ENCODE results near the gene CDH10. TPM values are rescaled to one million over a fixed set of nuclear protein-coding genes. Genes with fewer than 3 reads are reported as not detected.

CDH10 gene
- total and polyA plus RNA-seq, 9 of the 15 experiments (the other 6 are each of a cell fraction or from before 2014, with no cell fraction given), result not detected

DNA sequence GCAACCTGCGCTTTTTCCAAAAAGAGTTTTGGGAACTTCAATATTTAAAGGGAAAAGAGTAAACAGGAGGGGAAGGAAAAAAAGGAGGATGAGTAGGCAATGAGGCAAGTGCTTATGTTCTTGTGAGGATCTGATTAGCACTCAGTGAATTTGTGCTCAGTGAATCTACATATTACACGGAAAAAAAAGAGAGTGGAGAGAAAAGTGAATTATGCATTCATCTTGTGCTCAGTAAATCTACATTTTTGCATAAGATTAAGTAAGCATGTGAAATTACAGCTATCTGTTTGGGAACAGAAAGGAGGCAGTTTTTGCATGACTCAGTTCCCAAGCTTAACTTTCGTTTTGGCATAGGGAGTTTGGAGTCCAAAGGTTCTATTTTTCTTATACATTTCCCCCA, 170.1 kb downstream of the CDH10 start:
- no peak overlapping the region for H3K4me3 ChIP-seq
- TF ChIP-seq CHD4 (IDR thresholded peaks at IDR 0.05; ENCODE audit: insufficient read depth, insufficient replicate concordance, low read depth, low read length, poor library complexity, severe bottlenecking), result no peak
- TF ChIP-seq RAD51 (IDR thresholded peaks at IDR 0.05; ENCODE audit: borderline replicate concordance, low read depth), result no peak
- no peak for TF ChIP-seq IRF2 (CRISPR knock-in tag; IDR thresholded peaks at IDR 0.05)
- no peak for TF ChIP-seq TCF7L2 (IDR thresholded peaks at IDR 0.05; ENCODE audit: low read depth, low read length)
- TF ChIP-seq C11orf30 (IDR thresholded peaks at IDR 0.05; ENCODE audit: low read depth), result no peak
- TF ChIP-seq FOXK2 (conservative IDR thresholded peaks at IDR 0.05 in 1 of 2, IDR thresholded peaks at IDR 0.05 in 1 of 2; ENCODE audit: low read depth in 2 of 2), result no peak
- TF ChIP-seq KLF6 (CRISPR knock-in tag; IDR thresholded peaks at IDR 0.05; ENCODE audit: borderline replicate concordance), result no peak
- TF ChIP-seq ZBTB5 (IDR thresholded peaks at IDR 0.05), result no peak
- no peak for TF ChIP-seq ZNF780A (CRISPR knock-in tag; IDR thresholded peaks at IDR 0.05)
- TF ChIP-seq EP400 (IDR thresholded peaks at IDR 0.05), result no peak
- TF ChIP-seq, protein P1, sequence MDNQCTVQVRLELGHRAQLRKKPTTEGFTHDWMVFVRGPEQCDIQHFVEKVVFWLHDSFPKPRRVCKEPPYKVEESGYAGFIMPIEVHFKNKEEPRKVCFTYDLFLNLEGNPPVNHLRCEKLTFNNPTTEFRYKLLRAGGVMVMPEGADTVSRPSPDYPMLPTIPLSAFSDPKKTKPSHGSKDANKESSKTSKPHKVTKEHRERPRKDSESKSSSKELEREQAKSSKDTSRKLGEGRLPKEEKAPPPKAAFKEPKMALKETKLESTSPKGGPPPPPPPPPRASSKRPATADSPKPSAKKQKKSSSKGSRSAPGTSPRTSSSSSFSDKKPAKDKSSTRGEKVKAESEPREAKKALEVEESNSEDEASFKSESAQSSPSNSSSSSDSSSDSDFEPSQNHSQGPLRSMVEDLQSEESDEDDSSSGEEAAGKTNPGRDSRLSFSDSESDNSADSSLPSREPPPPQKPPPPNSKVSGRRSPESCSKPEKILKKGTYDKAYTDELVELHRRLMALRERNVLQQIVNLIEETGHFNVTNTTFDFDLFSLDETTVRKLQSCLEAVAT (IDR thresholded peaks at IDR 0.05), result no peak
- TF ChIP-seq XRCC5 (IDR thresholded peaks at IDR 0.05; ENCODE audit: low read depth, low read length), result no peak
- TF ChIP-seq POLR3A (IDR thresholded peaks at IDR 0.05; ENCODE audit: borderline replicate concordance, extremely low read depth, insufficient read depth, insufficient read length), result no peak
- TF ChIP-seq BRD4 (IDR thresholded peaks at IDR 0.05), result no peak
- no peak for TF ChIP-seq TCF3 (CRISPR knock-in tag; IDR thresholded peaks at IDR 0.05)
- in situ Hi-C loops (cut with MboI), result no loop called here
- intact Hi-C loops (cut with micrococcal nuclease), result no loop called here
- H3K27ac ChIP-seq (ENCODE audit: extremely low read depth, low read depth, low read length), result no peak overlapping the region
- no peaks in the 10 kb centered on the region for H3K79me2 ChIP-seq (ENCODE audit: control insufficient read depth, insufficient read depth, low read length)
- FAIRE-seq, result no peak
- H3K27me3 ChIP-seq (ENCODE audit: control insufficient read depth in 2 of 2, insufficient read depth in 2 of 2, low read length in 2 of 2), result no peaks in the 10 kb centered on the region
- POLR2A ChIA-PET, result no interaction called here
- CTCF ChIA-PET (ENCODE audit: low intra/inter-chr PET ratio), result no interaction called here
- no peaks in the 10 kb centered on the region for H3K9me1 ChIP-seq (ENCODE audit: control insufficient read depth, insufficient read depth, low read length)
- no peak for DNase-seq (ENCODE audit: extremely low read depth in 1 of 4, low spot score in 3 of 4)
- no peaks in the 10 kb centered on the region for H3K4me1 ChIP-seq (replicated peaks in 1 of 2; ENCODE audit: control insufficient read depth in 2 of 2, insufficient read depth in 2 of 2, low read length in 2 of 2)
- H3K9me3 ChIP-seq (replicated peaks; ENCODE audit: control insufficient read depth, insufficient read depth, low read depth, low read length), result no peaks in the 10 kb centered on the region; the same call in 1 of the 2 replicates
- no TSS peak for BruUV-seq (replicated peaks)
- H2AFZ ChIP-seq (ENCODE audit: low read depth, low read length), result no peak overlapping the region
- no peak overlapping the region for H3K4me2 ChIP-seq (ENCODE audit: insufficient read depth, low read length)
- 0% methylated on average over 3 of the region's 3 CpGs for WGBS (ENCODE audit: insufficient coverage, low coverage, missing lambda C conversion rate)
- no peak for ATAC-seq
- H3K9ac ChIP-seq (ENCODE audit: insufficient read depth in 1 of 2, low read depth in 2 of 2, low read length in 2 of 2), result no peak overlapping the region
- H4K20me1 ChIP-seq (replicated peaks; ENCODE audit: control insufficient read depth, insufficient read depth, low read length), result no peaks in the 10 kb centered on the region
- H3K36me3 ChIP-seq (ENCODE audit: control insufficient read depth, insufficient read depth, low read length), result no peaks in the 10 kb centered on the region

Measured in K562 (cell line).